HG02571 (cell line): Measurements from ENCODE around the gene FANCC.
"Not testable (repeated sequence)": the region's sequence is repeated elsewhere in the genome, so short reads cannot be mapped to it uniquely, and the experiment has no call there.

ENCODE experiments used
- ATAC-seq: cut with Tn5 transposase; IDR thresholded peaks from one replicate; pipeline ENCODE4 v1.9.1; 2021; ENCODE audit warnings: mild to moderate bottlenecking, moderate library complexity; ENCODE audit not compliant: unreplicated experiment

The FANCC gene

DNA sequence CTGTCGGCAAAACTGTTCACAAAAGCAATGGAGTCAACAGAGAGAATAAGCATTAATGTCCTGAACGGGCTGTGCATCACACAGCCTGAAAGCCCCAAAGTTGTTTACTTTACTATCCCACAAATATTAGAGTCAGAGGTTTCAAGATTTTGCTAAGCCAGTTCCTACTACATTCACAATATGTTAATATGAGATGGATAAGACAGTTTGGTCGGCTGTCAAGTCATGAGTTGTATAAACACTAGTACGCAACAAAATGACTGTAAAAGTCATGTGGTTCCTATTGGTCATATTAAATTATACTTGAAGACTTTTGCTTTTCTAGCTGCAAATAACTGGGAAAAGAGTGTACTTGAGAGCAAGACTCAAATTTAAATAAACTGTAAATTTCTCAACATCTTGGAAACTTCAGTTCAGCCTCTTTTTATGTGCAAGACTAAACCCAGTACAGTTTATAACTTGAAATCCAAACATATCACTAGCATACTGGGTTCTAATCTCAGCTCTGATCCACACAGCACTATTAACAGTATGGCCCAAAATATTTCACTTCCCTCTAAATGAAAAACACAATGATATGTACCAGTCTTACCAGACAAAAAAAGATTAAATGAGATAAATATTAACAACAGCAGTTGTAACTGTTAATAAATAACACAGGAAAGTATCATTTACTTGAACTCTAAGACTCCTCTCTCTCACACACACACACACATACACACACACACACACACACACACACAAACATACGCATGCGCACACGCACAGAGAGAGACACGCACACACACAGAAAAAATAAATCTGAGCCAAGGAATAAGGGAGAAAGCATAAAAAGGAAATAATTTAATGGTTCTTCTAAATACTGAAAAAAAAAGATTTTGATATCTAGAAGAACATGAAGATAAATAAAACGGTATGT is 33.1 kb downstream of the FANCC start:
- no peak for ATAC-seq

- ATAC-seq = no peak
Measured at GRCh38 chr9:95283673-95284072, 33.8 kb downstream of the FANCC start.

- ATAC-seq = no peak
Measured at GRCh38 chr9:95282332-95282731, 35.2 kb downstream of the FANCC start.

DNA sequence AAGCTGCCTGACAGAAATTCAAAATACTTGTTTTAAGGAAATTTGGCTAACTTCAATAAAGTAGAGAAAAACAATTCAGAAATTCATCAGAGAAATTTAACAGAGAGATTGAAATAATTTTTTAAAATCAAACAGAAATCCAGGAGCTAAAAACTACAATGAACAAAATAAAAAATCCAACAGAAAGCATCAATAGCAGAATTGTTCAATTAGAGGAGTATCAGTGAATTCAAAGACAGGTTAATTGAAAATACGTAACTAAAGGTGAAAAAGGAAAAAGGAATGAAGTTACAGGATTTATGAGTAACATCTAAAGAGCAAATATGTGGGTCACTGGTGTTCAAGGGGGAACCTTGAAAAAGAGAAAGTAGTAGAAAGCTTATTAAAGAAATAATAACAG is 36.8 kb downstream of the FANCC start:
- ATAC-seq = no peak

DNA sequence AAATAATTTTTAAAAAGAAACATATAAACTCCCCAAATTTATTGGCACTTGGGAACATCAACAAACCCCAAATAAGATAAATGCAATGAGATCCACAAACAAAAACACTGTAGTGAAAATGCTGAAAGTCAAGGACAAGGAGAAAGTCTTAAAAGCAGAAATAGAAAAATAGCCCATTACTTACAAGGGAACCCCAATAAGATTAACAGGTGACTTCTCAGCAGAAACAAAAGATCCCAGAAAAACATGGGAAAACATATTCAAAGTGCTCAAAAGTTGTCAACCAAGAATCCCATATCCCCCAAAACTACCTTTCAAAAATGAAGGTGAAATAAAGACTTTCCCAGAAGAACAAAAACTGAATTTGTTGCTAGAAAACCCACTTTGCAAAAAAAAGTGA is 40.0 kb downstream of the FANCC start:
- no peak for ATAC-seq

DNA sequence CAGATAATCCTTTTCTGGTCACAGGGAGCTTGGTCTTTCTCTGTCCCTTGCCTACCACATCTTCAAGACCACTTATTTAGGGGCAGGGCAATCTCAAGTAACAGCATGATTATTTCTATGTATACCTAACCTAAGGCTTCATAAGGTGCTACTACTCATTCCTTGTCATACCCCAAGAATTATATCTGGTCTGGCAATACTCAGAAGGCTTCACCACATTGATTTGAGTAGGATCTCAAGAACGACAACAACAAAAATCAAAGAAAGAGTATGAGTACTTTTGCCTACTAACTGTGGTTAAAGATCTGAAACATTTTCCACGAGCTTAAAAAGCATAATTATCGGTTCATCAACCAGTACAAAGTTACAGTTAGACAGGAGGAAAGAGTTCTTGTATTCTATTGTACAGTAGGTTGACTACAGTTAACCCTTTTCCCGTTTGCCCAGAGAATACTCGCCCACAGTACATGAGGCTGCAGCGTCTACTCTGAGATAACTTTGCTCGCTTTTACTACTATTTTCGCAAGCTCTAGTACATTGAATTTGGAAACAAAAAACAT is 41.0 kb downstream of the FANCC start:
- no peak for ATAC-seq

DNA sequence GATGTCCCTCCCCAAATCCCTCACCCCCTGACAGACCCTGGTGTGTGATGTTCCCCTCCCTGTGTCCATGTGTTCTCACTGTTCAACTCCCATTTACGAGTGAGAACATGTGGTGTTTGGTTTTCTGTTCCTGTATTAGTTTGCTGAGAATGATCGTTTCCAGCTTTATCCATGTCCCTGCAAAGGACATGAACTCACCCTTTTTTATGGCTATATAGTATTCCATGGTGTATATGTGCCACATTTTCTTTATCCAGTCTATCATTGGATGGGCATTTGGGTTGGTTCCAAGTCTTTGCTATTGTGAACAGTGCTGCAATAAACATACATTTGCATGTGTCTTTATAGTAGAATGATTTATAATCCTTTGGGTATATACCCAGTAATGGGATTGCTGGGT is 43.3 kb downstream of the FANCC start:
- not testable (repeated sequence) for ATAC-seq

GRCh38 chr9:95273369-95274022 is 44.0 kb downstream of the FANCC start:
- ATAC-seq = no peak

DNA sequence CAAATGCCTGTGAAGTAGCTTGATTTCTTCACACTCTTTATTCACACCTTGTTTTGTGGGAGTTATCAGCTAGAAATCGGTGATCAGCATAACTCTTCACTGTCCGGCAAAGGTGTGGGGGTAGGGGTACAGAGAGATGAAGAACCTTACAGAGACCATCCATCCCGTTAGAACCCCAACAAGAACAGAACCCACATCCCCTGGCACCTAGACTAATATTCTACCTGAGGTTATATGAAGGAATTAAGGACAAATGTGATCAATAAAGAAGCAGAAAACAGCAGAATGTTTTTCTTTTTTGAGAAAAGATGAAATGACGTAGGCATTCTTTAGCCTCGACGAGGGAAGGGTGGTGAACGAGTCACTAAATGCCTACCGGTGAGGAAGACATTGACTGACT is 44.7 kb downstream of the FANCC start:
- no peak for ATAC-seq

- no peak for ATAC-seq
Measured at GRCh38 chr9:95270790-95271189, 46.7 kb downstream of the FANCC start.

GRCh38 chr9:95269803-95270773 is 47.4 kb downstream of the FANCC start:
- not testable (repeated sequence) for ATAC-seq

DNA sequence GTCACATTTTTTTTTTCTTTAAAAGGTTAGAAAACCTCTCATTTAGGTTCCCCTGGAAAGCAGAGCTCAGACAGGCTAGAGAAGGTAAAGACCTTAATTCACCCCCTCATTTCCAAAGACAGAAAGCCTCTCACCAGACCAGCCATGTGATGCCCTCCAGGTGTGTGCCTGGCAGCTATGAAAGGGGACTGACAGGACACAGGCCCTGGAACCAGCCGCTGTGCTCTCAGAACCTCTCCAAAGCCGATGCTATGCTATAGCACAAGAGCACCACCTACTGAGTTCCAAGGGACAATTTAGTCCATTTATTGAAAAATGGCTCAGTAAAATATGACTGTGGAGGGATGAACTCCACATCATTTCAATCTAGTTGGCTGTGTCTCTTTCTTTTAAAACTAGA is 48.8 kb downstream of the FANCC start:
- ATAC-seq = no peak

- ATAC-seq = no peak
Measured at GRCh38 chr9:95266649-95267048, 50.9 kb downstream of the FANCC start.

DNA sequence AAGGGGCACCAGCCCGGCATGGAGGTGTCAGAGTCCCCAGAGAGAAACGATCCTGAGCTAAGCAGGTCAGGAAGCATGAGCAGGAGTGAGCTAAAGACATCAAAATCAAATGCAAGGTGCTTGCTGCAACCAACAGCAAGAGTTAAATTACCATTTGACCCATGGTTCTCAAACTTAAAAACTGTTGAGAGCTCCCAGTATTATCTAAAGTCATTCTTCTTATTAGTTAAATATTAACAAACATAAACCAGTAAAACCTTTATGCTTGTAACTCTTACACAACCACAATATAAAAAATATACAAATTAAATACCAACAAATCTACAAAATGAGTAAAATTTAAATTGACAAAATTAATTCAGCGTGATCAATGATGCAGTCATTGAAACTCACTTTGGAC is 51.5 kb downstream of the FANCC start:
- ATAC-seq = no peak

DNA sequence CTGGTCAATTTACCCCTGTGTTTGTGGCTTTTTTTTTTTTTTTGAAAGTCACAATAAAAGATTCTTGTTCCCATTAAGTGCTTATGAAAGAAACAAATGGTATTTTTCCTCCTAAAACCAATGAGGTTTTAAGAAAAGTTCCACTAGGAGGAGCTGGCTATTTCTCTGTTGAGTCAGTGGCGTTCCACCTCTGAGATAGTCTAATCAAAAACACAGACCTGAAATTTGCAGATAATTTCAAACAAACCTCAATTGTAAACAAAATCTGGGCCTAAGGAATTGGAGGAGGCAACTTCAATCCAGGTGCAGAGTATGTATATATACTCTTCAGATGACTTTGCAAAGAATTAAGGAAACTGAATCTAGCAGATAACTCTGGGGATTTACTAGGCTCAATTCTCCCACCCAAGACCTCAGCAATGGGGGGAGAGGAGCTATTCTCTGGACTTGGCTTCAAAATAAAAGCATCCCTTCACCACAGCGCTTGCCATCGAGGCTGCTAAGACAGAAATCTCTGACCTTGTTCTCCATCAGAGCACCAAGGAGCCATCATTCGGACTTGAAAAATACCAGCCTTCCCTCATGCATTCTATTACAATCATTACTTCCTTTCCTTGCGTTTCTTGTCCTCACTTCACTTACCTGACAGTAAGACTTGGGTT is 52.4 kb downstream of the FANCC start:
- no peak for ATAC-seq

- no peak for ATAC-seq
Measured at GRCh38 chr9:95261890-95262289, 55.6 kb downstream of the FANCC start.

DNA sequence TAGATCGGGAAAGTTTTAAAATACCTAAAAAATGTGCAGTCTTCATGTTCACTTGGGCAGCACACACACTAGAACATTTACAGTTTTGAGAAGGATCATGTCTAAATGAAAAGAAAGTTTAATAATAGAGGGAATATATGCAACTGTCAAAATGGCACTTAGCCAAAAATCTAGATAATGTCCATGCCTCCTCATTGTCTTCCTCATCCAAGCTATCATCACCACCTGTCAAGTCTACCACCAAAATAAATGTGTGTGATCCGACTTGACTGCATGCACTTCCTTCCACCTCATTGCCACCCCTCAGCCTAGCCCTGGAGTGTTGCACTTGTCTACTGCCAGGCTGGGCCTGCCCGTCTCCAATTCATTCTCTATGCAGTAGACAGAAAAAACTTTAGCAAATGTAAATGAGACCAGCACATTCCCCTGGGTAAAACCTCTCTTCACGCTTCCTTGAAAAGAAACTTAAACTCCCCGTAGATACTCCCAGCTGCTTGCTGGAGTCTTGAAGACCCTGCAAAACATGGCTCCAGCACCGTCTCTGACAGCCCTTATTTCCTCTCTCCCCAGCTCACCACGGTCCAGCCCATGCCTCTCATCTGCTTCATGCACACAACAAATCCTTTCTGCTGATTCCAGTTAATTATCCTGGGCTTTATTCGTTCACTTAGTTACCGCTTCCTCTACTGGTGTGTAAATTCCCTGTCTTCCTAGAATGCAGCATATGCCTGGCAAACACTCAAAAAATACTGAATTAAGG is 66.9 kb downstream of the FANCC start:
- no peak for ATAC-seq

DNA sequence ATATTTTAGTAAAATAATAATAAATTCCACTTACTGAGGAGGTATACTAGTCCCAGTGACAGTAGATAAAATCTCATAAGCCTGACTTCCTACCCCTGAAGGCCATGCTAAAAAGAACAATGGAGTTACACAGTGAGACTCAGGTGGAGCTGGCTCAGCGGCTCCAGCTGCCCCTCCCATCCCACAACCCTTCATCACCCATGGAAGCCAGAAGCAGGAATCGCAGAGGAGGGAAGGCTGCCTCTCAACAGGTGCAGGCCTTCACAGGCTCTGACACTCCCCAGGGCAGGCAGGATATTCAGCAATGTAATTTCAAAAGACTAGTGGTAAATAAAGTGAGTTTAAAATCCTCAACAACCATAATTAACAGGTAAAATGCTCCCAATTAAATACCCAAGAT is 67.5 kb downstream of the FANCC start:
- ATAC-seq = no peak

GRCh38 chr9:95246547-95246946 is 71.0 kb downstream of the FANCC start:
- ATAC-seq = no peak

- ATAC-seq = no peak
Measured at GRCh38 chr9:95242613-95243012, 74.9 kb downstream of the FANCC start.
